Measurements from ENCODE around the gene ENC1. TPM values are rescaled to one million over a fixed set of nuclear protein-coding genes. Genes with fewer than 3 reads are reported as not detected.

ENC1 gene
- total and polyA plus RNA-seq, 11 donors, result 1.4 to 11.0 (median 5.1) TPM

DNA sequence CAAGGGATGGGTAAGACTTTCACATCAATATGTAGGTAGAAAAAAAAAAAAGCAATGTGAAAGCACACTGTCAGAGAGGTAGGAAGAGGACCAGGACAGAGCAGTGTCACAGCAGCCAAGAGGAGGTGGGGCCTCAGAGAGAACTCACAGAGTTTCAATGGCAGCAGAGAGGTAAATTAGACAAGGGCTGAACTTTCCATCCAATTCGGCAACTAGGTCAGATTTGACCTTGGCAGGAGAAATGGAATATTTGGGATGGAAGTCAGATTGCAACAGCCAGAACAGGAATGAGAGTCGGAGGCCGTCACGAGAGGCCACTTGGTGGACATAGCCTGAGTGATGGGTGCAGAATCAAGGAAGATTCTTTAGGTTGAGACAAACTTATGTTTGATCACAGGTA, 57.7 kb downstream of the ENC1 start:
- Histone ChIP-seq H3K36me3 (no peaks in the 10 kb centered on the region), H3K4me1 (peaks cover 0 to 22% (median 7%) of the 10 kb centered on the region in 12 donors), H3K27ac (no peak overlapping the region), H3K4me3 (no peak overlapping the region), H3K9me3 (no peaks in the 10 kb centered on the region), H3K27me3 (no peaks in the 10 kb centered on the region)
- ATAC-seq (no peak), DNase-seq (no peak)
- WGBS, 4 donors, result 73 to 88% (median 79%) methylated on average over 4 of the region's 4 CpGs
- TF ChIP-seq, protein P1, sequence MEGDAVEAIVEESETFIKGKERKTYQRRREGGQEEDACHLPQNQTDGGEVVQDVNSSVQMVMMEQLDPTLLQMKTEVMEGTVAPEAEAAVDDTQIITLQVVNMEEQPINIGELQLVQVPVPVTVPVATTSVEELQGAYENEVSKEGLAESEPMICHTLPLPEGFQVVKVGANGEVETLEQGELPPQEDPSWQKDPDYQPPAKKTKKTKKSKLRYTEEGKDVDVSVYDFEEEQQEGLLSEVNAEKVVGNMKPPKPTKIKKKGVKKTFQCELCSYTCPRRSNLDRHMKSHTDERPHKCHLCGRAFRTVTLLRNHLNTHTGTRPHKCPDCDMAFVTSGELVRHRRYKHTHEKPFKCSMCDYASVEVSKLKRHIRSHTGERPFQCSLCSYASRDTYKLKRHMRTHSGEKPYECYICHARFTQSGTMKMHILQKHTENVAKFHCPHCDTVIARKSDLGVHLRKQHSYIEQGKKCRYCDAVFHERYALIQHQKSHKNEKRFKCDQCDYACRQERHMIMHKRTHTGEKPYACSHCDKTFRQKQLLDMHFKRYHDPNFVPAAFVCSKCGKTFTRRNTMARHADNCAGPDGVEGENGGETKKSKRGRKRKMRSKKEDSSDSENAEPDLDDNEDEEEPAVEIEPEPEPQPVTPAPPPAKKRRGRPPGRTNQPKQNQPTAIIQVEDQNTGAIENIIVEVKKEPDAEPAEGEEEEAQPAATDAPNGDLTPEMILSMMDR (IDR thresholded peaks at IDR 0.05), result no peak
- no peak for TF ChIP-seq POLR2A (IDR thresholded peaks at IDR 0.05)
- intact Hi-C loops (cut with DNase I), result loop anchor here in 1 of 10 donors (5.0 kb wide), 1 partner anchor 49 kb away; no protein-coding TSS in a partner anchor

- WGBS, 4 donors, result 89 to 97% (median 96%) methylated on average over 4 of the region's 4 CpGs
- H3K4me1 ChIP-seq, result peaks cover 0 to 23% (median 4%) of the 10 kb centered on the region in 12 donors
- TF ChIP-seq, protein P1 (IDR thresholded peaks at IDR 0.05), result no peak
- intact Hi-C loops (cut with DNase I), result loop anchor here in 1 of 10 donors (5.0 kb wide), 1 partner anchor 50 kb away; no protein-coding TSS in a partner anchor
- no peak overlapping the region for H3K4me3 ChIP-seq
- ATAC-seq, result no peak
- H3K27ac ChIP-seq, result no peak overlapping the region
- no peaks in the 10 kb centered on the region for H3K36me3 ChIP-seq
- DNase-seq, result no peak
- no peaks in the 10 kb centered on the region for H3K27me3 ChIP-seq
- H3K9me3 ChIP-seq, result no peaks in the 10 kb centered on the region
These were observed 58.6 kb downstream of the ENC1 start for GRCh38 chr5:74581988-74582365.

DNA sequence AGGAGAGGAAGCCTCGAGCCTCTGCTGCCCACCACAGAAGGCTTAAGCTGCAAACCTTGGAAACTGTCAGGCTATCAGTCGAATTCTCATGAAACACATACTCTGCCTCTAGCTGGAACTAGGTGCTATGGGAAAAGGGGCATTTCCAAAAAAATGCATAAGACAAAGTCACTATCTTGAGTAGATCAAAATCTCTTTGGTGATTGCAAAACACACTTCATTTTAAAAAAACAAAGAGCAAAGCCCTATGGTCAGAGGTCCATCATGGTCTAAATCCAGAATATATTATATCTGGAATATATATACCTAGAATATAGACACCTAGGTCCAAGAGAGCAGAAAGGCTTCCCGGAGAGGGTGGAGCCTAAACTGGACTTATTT, 59.8 kb downstream of the ENC1 start:
- TF ChIP-seq, protein P1 (IDR thresholded peaks at IDR 0.05), result no peak
- TF ChIP-seq POLR2A (IDR thresholded peaks at IDR 0.05), result no peak
- H3K4me3 ChIP-seq, result no peak overlapping the region
- ATAC-seq, result no peak
- WGBS, 4 donors, result 93 to 97% (median 94%) methylated on average over 3 of the region's 3 CpGs
- no peaks in the 10 kb centered on the region for H3K27me3 ChIP-seq
- H3K36me3 ChIP-seq, result no peaks in the 10 kb centered on the region
- H3K4me1 ChIP-seq, result peaks cover 0 to 31% (median 14%) of the 10 kb centered on the region in 12 donors
- no peaks in the 10 kb centered on the region for H3K9me3 ChIP-seq
- no peak for DNase-seq
- no peak overlapping the region for H3K27ac ChIP-seq
- intact Hi-C loops (cut with DNase I), result loop anchor here in 1 of 10 donors (5.0 kb wide), 1 partner anchor 52 kb away; no protein-coding TSS in a partner anchor

DNA sequence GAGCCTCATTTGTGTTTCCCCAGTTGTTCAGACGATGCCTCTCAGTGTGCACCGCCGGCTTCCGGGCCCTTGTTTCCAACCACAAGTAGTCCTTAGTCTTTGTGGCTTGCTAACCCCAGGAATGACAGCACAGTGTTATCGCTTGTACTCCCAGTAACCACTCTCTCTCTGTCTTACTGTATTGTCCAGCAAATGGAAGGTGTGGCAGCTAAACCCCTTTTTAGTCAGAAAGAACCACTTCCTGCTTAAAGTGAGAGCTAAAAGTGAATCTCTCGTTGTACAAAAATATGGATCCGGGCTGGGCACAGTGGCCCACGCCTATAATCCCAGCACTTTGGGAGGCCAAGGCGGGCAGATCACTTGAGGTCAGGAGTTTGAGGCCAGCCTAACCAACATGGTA, 61.3 kb downstream of the ENC1 start:
- 80 to 93% (median 87%) methylated on average over 9 of the region's 9 CpGs for WGBS, 4 donors
- no peaks in the 10 kb centered on the region for H3K9me3 ChIP-seq
- TF ChIP-seq, protein P1 (IDR thresholded peaks at IDR 0.05), result no peak
- TF ChIP-seq POLR2A (IDR thresholded peaks at IDR 0.05), result no peak
- no peaks in the 10 kb centered on the region for H3K36me3 ChIP-seq
- H3K4me1 ChIP-seq, result peaks cover 0 to 39% (median 16%) of the 10 kb centered on the region in 12 donors
- no peaks in the 10 kb centered on the region for H3K27me3 ChIP-seq
- intact Hi-C loops (cut with DNase I), result no loop called here
- no peak for DNase-seq
- no peak for ATAC-seq
- H3K4me3 ChIP-seq, result no peak overlapping the region
- H3K27ac ChIP-seq, result no peak overlapping the region

All from heart left ventricle (tissue), 16 donors.